NT2/D1 (cell line): ENCODE measurements around the gene CBX2.

Experiments
- DNase-seq: peaks from one replicate; pipeline ENCODE4 v3.0.0-alpha.2; 2011; ENCODE audit warnings: low read depth, low spot score
- H3K27me3 ChIP-seq: 2 replicates; pipeline ENCODE4 v1.6.0; 2011; ENCODE audit warnings: mild to moderate bottlenecking; ENCODE audit not compliant: insufficient read length, insufficient read depth
- H3K36me3 ChIP-seq: 2 replicates; pipeline ENCODE4 v1.6.1; 2011; ENCODE audit warnings: mild to moderate bottlenecking, low read length, mixed read lengths; ENCODE audit not compliant: insufficient read depth, insufficient read length
- H3K4me1 ChIP-seq: 2 replicates; pipeline ENCODE4 v1.5.1; 2011; ENCODE audit not compliant: insufficient read depth, insufficient read length
- H3K4me3 ChIP-seq: 2 replicates; pipeline ENCODE4 v1.5.1; 2011; ENCODE audit warnings: low read depth; ENCODE audit not compliant: insufficient read length
- H3K9ac ChIP-seq: 2 replicates; pipeline ENCODE4 v1.6.0; 2011; ENCODE audit warnings: low read depth; ENCODE audit not compliant: insufficient read length
- H3K9me3 ChIP-seq: 2 replicates; pipeline ENCODE4 v1.5.1; 2011; ENCODE audit warnings: mild to moderate bottlenecking, low read length; ENCODE audit not compliant: insufficient read depth
- SUZ12 ChIP-seq: IDR thresholded peaks from 2 replicates; pipeline ENCODE4 v1.6.1; 2011; ENCODE audit not compliant: insufficient read length, insufficient read depth; ENCODE audit errors: extremely low read depth
- YY1 ChIP-seq: IDR thresholded peaks from 2 replicates; pipeline ENCODE4 v1.6.1; 2011; ENCODE audit not compliant: insufficient read length, insufficient read depth
- ZNF274 ChIP-seq: IDR thresholded peaks from 2 replicates; pipeline ENCODE4 v1.6.1; 2011; ENCODE audit warnings: mild to moderate bottlenecking, low read depth, low read length

Gene CBX2

GRCh38 chr17:79829457-79829856 is 51.5 kb downstream of the CBX2 start:
- peaks cover 47% of the 10 kb centered on the region for H3K27me3 ChIP-seq
- no peak for TF ChIP-seq SUZ12
- no peak for TF ChIP-seq YY1
- TF ChIP-seq ZNF274 = no peak

GRCh38 chr17:79830303-79830702 is 52.4 kb downstream of the CBX2 start:
- peaks cover 28% of the 10 kb centered on the region for H3K4me1 ChIP-seq
- H3K36me3 ChIP-seq = peaks cover 19% of the 10 kb centered on the region
- H3K27me3 ChIP-seq = peaks cover 39% of the 10 kb centered on the region
- H3K4me3 ChIP-seq = no peak overlapping the region
- TF ChIP-seq YY1 = no peak
- TF ChIP-seq SUZ12 = no peak
- TF ChIP-seq ZNF274 = no peak
- H3K9me3 ChIP-seq = no peaks in the 10 kb centered on the region
- H3K9ac ChIP-seq = no peak overlapping the region
- no peak for DNase-seq

More at GRCh38 chr17:79829457-79829856, 51.5 kb downstream of the CBX2 start:
- H3K4me3 ChIP-seq = no peak overlapping the region
- peaks cover 22% of the 10 kb centered on the region for H3K4me1 ChIP-seq
- H3K9ac ChIP-seq = no peak overlapping the region
- H3K9me3 ChIP-seq = no peaks in the 10 kb centered on the region
- DNase-seq = no peak
- H3K36me3 ChIP-seq = peaks cover 11% of the 10 kb centered on the region

- Histone ChIP-seq H3K4me1 (peaks cover 30% of the 10 kb centered on the region), H3K27me3 (peaks cover 36% of the 10 kb centered on the region), H3K9ac (no peak overlapping the region), H3K4me3 (no peak overlapping the region), H3K36me3 (peaks cover 20% of the 10 kb centered on the region), H3K9me3 (no peaks in the 10 kb centered on the region)
- DNase-seq = no peak
- TF ChIP-seq ZNF274 (no peak), SUZ12 (no peak), YY1 (no peak)
These were observed 52.9 kb downstream of the CBX2 start for GRCh38 chr17:79830763-79831264.

- H3K4me3 ChIP-seq = peak overlapping the region; percentile 33
- H3K27me3 ChIP-seq = peaks cover 31% of the 10 kb centered on the region
- DNase-seq = no peak
- H3K9me3 ChIP-seq = no peaks in the 10 kb centered on the region
- H3K9ac ChIP-seq = peak overlapping the region; percentile 76
- H3K4me1 ChIP-seq = peaks cover 34% of the 10 kb centered on the region
- H3K36me3 ChIP-seq = peaks cover 20% of the 10 kb centered on the region
- TF ChIP-seq SUZ12 = no peak
- no peak for TF ChIP-seq ZNF274
- no peak for TF ChIP-seq YY1
These were observed 53.6 kb downstream of the CBX2 start for GRCh38 chr17:79831265-79832217.

- peaks cover 32% of the 10 kb centered on the region for H3K4me1 ChIP-seq
These were observed 54.5 kb downstream of the CBX2 start for GRCh38 chr17:79832218-79833109.

GRCh38 chr17:79833110-79833450 is 55.1 kb downstream of the CBX2 start:
- Histone ChIP-seq H3K27me3 (peaks cover 26% of the 10 kb centered on the region), H3K4me1 (peaks cover 32% of the 10 kb centered on the region), H3K9me3 (no peaks in the 10 kb centered on the region), H3K4me3 (no peak overlapping the region), H3K9ac (no peak overlapping the region), H3K36me3 (peaks cover 20% of the 10 kb centered on the region)
- DNase-seq = no peak
- TF ChIP-seq ZNF274 (no peak), SUZ12 (no peak), YY1 (no peak)

More at GRCh38 chr17:79832218-79833109, 54.5 kb downstream of the CBX2 start:
- Histone ChIP-seq H3K4me3 (peak overlapping the region; percentile 33), H3K9ac (peak overlapping the region; percentile 76), H3K9me3 (no peaks in the 10 kb centered on the region), H3K27me3 (peaks cover 26% of the 10 kb centered on the region), H3K36me3 (peaks cover 20% of the 10 kb centered on the region)
- TF ChIP-seq SUZ12 (no peak), YY1 (no peak), ZNF274 (no peak)
- no peak for DNase-seq
